Activated CD4-positive, alpha-beta T cell treated with anti-CD3 and anti-CD28 coated beads for 4 hours (primary cell): ENCODE results near the gene ABCB8.
A peak's percentile ranks its signal among the peaks of the same experiment; 100 is the strongest.
"Not testable (repeated sequence)": the region's sequence is repeated elsewhere in the genome, so short reads cannot be mapped to it uniquely, and the experiment has no call there.

Experiments
- DNase-seq, 2 donors: peaks; one replicate each; pipeline ENCODE4 v3.0.0-alpha.2; 2020

ABCB8 gene

DNA sequence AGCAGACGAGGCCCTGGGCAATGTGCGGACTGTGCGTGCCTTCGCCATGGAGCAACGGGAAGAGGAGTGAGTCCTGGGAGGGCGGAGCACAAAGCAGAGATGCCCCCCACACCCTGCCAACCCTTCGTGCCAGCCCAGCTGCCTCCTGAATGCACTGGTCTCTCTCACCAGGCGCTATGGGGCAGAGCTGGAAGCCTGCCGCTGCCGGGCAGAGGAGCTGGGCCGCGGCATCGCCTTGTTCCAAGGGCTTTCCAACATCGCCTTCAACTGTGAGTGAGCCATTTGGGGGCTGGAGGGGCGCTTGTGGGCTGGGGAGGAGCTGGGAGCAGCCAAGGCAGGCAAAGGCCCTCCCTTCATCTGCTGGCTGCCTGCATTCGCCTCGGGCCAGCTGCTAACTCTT lies 7.7 kb downstream of the ABCB8 start:
- DNase-seq = no peak

DNA sequence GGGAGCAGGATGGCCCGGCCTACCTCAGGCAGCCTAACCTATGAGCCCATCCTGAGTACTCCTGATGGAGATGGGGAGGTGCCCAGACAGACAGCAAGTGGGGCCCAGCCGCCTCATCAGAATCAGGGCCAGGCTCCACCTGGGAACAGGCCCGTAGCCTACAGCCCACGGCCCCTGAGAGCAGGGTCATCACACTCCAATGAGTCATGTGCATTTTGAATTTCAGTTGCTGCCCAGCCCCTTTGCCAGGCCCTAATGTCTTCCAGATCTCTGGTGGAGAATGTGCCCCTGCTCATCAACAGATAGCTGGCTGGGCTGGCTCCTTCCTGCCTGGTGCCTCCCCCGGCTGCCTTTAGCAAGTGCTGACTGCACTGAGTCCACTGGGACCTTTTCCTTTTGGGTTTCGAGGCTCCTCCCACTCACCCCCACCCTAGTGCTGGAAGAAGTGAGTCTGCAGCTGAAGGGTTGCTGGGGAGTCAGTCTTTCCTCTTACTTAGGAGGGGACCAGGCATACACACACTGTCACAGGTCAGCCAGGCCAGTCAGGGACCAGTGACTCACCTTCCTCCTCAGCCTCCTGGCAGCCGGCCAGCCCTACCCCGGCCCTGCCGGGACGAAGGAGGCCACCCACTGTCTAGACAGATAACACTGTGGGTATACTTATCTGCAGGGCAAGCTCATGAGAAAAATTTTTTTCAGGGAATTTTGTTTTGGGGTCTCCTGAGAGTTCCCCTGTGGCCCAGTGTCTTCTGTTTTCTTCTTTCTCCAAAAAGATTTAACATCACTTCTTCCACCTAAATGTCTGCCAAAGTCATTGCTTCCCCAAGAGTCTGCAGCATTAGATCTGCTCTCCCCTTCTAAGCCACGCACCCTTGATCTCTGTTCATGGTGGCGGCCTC lies 10.9 kb downstream of the ABCB8 start:
- peak; percentile 67 to 78 for DNase-seq

DNA sequence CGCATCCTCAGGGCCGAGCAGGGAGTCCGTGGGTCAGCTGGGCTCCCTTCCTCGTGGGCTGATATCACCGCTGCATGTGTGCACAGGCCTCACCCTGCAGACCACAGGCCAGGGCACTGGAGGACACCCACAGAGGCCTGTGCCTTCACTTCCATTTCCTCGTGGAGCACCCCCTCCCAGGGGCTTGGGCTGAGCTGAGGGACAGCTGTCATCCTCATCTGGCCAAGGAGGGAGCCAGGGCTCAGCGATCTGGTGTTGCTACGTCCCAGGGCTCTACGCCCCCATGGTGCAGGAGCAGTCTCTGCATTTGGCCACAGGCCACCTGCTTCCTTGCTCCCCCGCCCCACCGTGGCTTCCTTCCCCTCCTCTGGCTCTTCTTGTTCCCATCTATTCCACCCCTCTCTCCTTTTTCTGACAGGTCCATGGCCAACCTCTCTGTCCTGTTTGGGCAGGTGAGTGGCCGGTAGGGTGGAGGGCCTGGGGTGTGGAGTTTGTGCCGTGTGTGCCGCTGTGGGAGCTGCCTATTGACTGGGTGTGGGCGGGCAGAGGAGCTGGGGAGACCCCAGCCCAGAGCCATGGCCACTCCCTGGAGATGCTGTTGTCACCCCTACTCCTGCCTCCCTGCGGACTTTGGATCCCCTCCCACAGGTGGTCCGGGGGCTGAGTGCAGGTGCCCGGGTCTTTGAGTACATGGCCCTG lies 11.7 kb downstream of the ABCB8 start:
- DNase-seq = no peak

DNA sequence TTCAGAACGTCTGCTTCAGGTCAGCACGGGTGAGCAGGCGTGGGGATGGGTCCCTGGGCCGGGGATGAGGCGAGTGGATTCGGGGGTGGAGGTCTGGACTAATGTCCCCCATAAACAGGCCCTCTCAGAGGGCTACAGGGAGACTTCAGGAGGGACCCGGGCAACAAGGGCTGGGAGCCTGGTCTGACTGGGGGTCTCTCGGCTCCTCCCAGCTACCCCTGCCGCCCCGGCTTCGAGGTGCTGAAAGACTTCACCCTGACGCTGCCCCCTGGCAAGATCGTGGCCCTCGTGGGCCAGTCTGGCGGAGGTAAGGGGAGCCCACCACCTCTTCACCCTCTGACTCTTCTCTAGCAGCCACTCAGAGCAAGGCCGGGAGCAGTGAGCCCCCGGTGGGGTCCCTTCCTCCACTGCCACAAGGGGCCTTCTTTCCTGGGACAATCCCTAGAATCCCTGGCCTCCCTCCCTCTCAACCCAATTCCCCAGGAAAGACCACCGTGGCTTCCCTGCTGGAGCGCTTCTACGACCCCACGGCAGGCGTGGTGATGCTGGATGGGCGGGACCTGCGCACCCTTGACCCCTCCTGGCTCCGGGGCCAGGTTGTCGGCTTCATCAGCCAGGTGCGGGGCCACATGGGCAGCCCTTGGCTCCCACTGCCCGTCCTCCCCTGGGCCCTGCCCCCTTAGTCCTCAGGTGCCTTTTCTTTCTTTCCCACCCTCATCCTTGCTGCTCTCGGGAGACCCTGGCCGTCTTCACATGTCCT lies 12.5 kb downstream of the ABCB8 start:
- no peak for DNase-seq

DNA sequence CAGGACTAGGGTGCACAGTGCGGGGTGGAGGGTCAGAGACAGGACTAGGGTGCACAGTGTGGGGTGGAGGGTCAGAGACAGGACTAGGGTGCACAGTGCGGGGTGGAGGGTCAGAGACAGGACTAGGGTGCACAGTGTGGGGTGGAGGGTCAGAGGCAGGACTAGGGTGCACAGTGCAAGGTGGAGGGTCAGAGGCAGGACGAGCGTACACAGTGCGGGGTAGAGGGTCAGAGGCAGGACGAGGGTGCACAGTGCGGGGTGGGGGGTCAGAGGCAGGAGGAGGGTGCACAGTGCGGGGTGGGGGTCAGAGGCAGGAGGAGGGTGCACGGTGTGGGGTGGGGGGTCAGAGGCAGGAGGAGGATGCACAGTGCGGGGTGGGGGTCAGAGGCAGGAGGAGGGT lies 15.2 kb downstream of the ABCB8 start:
- DNase-seq = not testable (repeated sequence)

DNA sequence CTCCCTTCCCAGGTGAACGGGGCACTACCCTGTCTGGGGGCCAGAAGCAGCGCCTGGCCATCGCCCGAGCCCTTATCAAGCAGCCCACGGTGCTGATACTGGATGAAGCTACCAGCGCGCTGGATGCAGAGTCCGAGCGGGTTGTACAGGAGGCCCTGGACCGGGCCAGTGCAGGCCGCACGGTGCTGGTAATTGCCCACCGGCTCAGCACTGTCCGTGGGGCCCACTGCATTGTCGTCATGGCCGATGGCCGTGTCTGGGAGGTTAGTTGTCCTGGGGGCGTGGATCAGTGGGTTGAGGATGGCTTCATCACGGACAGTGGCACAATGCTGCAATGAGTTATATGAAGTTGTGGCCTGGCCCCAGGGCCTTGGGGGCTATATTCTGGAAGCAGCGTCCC lies 15.7 kb downstream of the ABCB8 start:
- DNase-seq = no peak

DNA sequence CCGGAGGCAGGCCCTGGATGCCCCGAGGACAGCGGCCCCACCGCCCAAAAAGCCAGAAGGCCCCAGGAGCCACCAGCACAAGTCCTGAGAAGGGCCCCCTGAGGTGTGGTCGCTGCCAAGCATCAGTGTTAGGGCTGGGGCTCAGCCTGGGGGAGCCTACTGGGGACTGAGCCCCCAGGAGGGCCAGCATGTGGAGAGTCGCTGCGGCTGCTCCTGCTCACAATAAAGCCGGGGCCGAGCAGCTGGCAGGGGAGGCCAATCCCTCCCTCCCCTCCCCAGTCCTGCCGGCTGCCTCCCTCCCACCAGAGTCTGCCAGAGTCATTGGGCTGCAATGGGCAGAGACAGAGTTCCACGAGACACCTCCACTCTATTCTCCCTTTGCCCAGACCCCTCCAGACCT lies 17.0 kb downstream of the ABCB8 start:
- no peak for DNase-seq

DNA sequence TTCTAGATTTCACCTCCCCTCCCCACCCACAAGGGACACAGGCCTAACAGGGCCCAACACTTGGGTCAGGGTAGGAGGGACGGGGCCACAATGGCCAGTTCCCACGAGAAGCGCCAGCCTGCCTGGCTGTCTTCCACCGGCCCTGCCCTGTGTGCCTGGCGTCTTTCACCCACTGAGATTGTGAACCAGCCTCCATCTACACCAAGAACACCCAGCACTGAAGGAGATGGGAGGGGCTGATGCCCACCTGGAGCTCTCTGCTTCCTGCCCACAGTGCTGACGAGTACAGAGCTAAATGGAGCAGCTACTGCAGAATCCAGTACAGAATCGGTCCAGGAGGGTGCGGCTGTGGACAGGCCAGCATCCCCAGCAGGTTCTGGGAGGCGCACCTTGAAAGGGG lies 17.7 kb downstream of the ABCB8 start:
- no peak for DNase-seq

DNA sequence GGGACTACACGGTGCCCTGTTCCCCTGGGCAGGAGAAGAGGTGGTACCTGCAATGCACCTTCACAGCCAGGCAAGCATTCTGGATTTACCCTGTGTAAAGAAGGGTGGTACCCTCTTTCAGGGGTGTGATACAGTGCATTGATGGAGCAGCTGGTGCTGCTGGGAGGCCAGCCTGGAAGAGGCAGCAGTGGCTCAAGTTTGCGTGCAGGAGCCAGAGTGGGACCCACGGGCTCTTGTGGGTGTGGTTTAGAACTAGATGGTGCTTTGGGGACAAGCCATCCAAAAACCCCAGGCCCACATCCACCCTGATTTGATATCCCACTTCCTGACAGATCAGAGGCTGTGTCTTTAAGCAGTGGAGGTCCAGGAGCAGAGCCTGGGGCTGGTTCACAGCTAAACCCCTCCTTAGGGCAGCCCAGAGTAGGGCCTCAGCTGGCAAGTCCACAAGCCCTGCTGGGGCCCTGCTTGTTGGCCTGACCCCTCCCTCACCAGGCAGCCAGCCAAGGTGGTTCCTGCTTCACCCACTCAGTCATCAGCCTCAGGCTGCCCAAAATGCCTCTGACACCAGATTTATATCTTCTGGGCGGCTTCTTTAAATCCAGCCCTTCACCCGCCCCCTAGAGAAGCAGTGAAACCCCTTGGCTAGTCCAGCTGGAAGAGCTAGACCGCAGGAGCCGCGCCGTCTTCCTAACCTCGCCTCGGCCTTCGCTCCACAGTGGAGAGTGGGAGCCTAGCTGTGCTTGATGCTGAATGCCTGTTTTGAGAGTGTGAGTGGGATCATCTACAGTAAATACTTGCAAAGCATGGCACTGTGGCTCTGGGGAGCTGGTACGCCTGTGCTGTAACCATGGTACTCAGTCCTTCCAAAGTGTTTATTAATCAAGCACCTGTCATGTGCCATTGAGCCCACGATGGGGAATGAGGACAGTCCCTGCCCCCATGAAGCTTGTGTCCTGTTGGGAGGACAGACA lies 18.6 kb downstream of the ABCB8 start:
- no peak for DNase-seq

DNA sequence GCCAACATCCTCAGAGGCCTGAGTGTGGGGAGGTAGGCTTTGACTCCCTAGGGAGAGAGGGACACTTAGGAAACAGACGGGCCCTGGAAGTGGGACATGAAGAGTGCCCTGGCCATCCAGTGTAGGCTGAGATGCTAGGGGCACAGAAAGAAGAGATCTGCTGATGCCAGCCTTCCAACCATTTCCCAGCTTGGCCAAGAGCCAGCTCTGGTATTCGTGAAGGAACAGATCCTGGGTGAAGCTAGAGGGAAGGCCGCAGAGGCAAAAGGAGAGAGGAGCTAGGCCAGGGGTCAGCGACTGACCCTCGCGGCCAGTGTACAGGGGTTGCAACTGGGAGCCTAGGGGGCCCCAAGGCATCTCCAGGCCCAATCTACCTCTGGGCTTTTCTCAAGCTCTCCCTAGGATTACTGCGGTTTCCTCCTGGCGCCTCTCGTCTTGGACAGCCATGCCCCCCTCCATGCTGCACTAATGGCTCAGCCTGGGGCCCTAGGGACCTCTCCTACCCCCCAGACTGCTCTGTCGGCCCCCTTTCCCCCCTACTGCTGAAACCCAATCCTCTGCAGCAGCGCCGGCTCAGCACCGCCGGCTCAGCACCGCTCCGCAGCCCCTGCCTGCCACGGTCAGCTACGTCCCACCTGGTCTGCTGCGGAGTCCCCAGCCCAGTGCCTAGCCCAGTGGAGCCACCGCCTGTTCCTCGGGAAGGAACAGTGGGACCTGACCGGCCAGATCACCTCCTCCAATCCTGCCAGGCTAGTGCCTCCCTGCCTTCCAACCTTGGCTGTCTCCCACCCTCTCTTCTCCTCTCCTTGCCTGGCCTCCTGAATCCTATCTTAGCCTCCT lies 19.9 kb downstream of the ABCB8 start, which contains the start of gene ASIC3:
TSS of gene ASIC3 (plus strand) at position 556 of the 840 bp plus-strand sequence. CDS start 355 bp downstream, outside the sequence.
- DNase-seq = no peak

DNA sequence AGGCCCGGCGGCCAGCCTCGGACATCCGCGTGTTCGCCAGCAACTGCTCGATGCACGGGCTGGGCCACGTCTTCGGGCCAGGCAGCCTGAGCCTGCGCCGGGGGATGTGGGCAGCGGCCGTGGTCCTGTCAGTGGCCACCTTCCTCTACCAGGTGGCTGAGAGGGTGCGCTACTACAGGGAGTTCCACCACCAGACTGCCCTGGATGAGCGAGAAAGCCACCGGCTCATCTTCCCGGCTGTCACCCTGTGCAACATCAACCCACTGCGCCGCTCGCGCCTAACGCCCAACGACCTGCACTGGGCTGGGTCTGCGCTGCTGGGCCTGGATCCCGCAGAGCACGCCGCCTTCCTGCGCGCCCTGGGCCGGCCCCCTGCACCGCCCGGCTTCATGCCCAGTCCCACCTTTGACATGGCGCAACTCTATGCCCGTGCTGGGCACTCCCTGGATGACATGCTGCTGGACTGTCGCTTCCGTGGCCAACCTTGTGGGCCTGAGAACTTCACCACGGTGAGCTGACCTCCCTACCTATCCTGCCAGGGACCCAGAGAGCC lies 20.7 kb downstream of the ABCB8 start:
- no peak for DNase-seq

DNA sequence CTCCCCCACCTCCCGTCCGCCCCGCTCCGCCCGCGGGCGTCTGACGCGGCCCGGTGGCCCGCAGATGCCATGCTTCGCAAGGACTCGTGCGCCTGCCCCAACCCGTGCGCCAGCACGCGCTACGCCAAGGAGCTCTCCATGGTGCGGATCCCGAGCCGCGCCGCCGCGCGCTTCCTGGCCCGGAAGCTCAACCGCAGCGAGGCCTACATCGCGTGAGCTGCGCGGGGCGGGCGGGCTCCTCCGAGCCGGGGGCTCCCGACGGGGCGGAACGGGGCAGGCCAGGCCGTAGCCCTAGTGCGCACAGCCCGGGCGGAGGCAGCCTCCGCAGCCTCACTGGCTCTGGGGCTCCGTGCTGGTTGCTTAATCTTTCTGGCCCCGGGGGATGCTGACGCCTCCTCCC lies 22.9 kb downstream of the ABCB8 start:
- DNase-seq = peak; percentile 21 to 31

DNA sequence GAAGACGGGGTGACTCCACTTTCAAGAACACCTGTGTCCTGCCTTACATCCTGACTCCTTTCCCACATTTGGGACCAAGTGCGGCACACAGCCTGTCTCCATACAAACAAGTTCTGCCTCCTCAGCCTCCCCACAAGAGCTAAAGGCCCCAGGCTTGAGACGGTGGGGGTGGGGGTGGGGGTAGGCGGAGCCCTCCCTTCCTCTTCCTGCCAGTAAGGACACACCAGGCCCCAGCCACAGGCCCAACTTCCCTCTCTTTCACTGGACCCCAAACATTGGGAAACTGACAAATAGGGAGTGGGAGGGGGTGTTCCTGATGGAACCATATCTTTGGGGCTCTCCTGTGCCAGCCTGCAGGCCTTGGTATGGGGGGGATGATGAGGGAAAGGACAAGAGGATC lies 24.8 kb downstream of the ABCB8 start:
- no peak for DNase-seq

DNA sequence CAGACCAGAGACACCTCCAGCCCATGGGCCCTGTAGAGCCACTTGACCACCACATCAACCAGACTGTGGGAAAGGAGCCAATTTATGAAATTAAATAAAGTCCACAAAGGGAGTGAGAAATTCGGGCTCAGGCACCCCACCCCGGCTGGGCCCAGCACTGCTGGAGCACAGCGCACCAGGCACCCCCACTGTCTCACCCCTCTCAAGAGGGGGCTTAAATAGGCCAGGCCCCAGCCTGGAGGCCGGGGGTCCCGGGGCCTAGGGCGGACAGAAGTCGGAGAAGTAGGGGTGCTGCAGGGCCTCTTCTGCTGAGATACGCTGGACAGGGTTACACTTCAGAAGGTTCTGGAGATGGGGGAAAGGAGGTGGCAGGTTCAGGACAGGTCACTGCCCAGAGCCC lies 25.5 kb downstream of the ABCB8 start:
- no peak for DNase-seq

DNA sequence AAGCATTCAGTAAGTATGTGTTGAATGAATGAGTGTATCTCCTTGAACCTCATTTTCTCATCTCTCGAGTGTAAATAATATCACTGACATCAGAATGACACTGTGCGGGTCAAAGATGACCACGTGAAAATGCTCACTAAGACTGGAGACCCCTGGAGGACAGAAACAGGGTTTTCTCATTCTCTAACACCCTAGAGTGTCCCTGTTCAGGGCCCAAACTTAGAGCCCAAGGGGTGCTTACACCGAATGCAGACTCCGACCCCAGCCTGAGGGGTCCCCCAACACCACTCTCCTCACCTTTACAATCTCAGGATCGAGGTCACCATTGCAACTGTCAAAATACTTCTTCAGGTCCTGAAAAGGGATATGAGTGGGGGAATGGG lies 28.0 kb downstream of the ABCB8 start:
- DNase-seq = no peak

DNA sequence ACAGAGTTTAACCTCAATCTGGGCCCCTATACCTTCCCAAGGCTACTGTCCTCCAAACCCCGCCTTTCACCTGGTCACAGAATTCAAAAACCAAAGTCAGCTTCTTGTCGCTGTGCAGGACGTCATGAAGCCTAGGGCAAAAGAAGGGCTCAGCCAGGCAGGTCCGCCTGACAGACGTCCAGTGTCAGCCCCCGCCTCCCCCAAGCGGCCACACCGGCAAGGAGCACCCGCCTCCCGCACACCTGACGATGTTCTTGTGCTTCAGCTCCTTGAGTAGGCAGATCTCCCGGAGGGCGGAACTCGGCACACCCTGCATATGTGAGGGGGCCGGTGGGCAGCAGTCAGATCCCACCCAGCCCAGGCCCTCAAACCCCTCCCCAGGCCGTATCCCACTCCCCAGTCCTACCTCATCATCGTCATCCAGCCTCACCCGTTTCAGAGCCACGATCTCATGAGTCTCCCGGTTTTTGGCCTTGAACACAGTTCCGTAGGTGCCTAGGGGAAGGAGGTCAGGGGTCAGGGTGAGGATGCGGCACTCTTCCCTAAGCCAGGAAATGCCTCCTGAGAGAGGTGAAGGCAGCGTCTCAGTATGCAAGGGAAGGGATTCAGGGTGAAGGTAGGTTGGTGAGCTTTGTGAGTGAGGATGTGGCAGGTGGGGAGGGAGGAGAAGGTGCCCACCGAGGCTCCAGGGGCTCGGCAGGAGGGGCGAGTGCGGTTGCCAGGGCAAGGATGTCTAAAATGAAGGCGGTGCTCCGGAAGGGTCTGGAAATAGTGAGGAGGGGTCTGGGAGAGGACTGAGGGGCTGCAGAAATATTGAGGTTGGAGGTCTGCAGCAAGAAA lies 28.6 kb downstream of the ABCB8 start:
- no peak for DNase-seq

DNA sequence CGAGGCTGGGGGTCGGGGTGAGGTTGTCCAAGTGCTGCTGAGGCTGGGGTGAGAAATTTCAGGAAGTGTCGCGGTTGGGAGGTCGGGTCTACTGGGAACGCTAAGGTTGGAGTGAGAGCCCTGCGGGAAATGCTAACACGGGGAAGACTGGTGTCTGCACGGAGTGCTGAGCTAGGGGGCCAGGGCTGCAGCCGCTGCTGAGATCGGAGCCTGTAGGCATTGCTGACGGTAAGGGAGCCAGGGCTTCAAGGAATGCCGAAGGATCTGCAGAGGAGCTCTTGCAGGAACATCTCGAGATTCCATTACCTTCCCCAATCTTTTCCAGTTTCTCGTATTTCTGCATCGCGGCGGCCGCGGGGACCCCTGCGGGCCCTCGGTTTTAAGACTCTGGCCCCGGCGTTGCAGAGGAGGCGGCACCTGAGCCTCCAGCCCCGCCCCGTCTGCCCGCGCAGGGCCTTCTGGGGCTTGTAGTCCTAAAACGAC lies 29.3 kb downstream of the ABCB8 start, which contains the start of gene CDK5:
TSS of gene CDK5 (minus strand) at position 392 of the 483 bp plus-strand sequence. CDS start at position 343, 49 bp downstream.
- DNase-seq = no peak

DNA sequence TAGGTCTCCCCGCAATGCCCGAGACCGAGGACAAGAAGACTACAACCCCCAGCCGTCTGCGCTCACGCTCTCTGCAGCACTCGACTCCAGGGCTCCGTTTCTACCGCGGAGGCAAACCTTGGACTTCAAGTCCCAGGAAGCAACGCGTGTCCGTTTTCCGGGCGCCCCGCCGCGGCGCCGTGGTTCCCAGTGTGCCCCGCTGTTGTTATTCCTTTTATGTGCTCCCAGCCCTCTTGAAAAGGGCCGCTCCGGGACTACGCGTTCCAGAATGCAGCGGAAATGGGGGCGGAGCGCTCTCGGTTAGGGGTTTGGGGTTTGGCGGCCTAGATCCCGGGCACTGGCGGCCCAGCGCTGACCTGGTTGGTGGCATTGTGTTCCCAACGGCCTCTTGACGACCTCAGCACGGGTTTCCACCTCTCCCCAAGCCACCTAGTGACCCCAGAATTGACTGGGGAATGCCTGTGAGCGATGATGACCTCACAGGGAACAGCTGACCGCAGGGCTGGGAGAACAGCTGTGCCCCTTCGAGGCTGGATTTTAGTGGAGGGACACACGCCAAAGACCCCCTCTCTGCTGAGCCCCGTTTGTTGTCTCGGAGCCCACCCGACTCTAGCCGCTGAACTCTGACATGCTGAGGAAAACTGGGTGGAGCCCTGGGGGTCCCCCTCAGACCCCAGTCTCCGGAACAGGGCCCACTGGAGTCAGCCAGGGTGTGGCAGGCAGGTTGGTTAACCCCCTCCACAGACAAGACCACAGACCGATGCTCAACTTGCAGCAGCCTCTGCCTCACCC lies 29.9 kb downstream of the ABCB8 start:
- peak; percentile 97 for DNase-seq
